Stimulated activated CD4-positive, alpha-beta T cell treated with anti-CD3 and anti-CD28 coated beads, Interleukin-15, amount 100 ng/mL, for 24 hours (primary cell): ENCODE data around the gene UGT1A4.
"Not testable (repeated sequence)": the region's sequence is repeated elsewhere in the genome, so short reads cannot be mapped to it uniquely, and the experiment has no call there.

Source experiments
- DNase-seq: peaks from one replicate; pipeline ENCODE4 v3.0.0-alpha.2; 2020

The UGT1A4 gene

GRCh38 chr2:233751212-233752009 lies 32.9 kb downstream of the UGT1A4 start:
- not testable (repeated sequence) for DNase-seq

GRCh38 chr2:233754872-233755611 lies 36.5 kb downstream of the UGT1A4 start:
- no peak for DNase-seq

- no peak for DNase-seq
Measured at GRCh38 chr2:233756429-233757081, 38.0 kb downstream of the UGT1A4 start.

GRCh38 chr2:233758141-233758540 lies 39.6 kb downstream of the UGT1A4 start:
- no peak for DNase-seq

- no peak for DNase-seq
Measured at GRCh38 chr2:233758849-233759248, 40.3 kb downstream of the UGT1A4 start.

GRCh38 chr2:233760043-233760442 lies 41.5 kb downstream of the UGT1A4 start, which contains the start of gene UGT1A1:
Gene UGT1A1, plus strand, starts transcription at chr2:233760270. Its CDS starts 18 bp downstream, at chr2:233760288.
- no peak for DNase-seq

GRCh38 chr2:233761040-233761769 lies 42.7 kb downstream of the UGT1A4 start:
- no peak for DNase-seq

GRCh38 chr2:233764264-233764663 lies 45.7 kb downstream of the UGT1A4 start:
- DNase-seq, result no peak

- no peak for DNase-seq
Measured at GRCh38 chr2:233764761-233765160, 46.2 kb downstream of the UGT1A4 start.

- DNase-seq, result no peak
Measured at GRCh38 chr2:233766416-233766815, 47.9 kb downstream of the UGT1A4 start.

GRCh38 chr2:233768076-233768475 lies 49.5 kb downstream of the UGT1A4 start:
- DNase-seq, result no peak

GRCh38 chr2:233769260-233769659 lies 50.7 kb downstream of the UGT1A4 start:
- DNase-seq, result no peak

GRCh38 chr2:233772153-233772552 lies 53.6 kb downstream of the UGT1A4 start:
- DNase-seq, result no peak

- DNase-seq, result no peak
Measured at GRCh38 chr2:233772583-233772982, 54.0 kb downstream of the UGT1A4 start.

- DNase-seq, result no peak
Measured at GRCh38 chr2:233773854-233774253, 55.3 kb downstream of the UGT1A4 start.

GRCh38 chr2:233775414-233775813 lies 56.9 kb downstream of the UGT1A4 start:
- DNase-seq, result no peak

- DNase-seq, result no peak
Measured at GRCh38 chr2:233778030-233778429, 59.5 kb downstream of the UGT1A4 start, which contains the start of gene MROH2A. Gene MROH2A, plus strand, starts transcription at chr2:233778330. Its CDS starts 1,029 bp downstream, at chr2:233779359.

- DNase-seq, result no peak
Measured at GRCh38 chr2:233779722-233780121, 61.2 kb downstream of the UGT1A4 start.

GRCh38 chr2:233780771-233781170 lies 62.2 kb downstream of the UGT1A4 start:
- no peak for DNase-seq

- no peak for DNase-seq
Measured at GRCh38 chr2:233789554-233789953, 71.0 kb downstream of the UGT1A4 start.

- no peak for DNase-seq
Measured at GRCh38 chr2:233791151-233791882, 72.8 kb downstream of the UGT1A4 start.

GRCh38 chr2:233791883-233792329 lies 73.4 kb downstream of the UGT1A4 start:
- DNase-seq, result no peak
